ENCODE results near the gene CD22.
"Not testable (repeated sequence)": the region's sequence is repeated elsewhere in the genome, so short reads cannot be mapped to it uniquely, and the experiment has no call there.

Gene CD22

DNA sequence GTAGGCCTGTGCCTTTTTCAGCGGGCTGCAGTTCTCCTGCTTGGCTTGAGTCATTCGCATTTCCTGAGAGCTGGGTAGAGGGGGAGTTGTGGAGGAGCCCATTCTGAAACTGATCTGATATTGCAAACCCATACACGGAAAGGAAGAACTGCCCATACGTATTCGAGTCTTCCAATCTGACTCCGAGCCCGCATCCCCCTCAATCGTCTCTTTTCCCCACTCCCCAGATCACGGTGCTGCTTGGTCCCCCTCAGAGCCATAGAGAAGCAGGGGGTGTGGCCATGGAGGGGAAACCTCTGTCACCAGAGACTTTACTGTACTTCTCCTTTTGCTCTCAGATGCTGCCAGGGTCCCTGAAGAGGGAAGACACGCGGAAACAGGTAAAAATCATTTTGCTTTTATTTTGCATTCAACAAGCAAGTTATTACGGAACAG is at the start of gene CD22:
Gene CD22, plus strand, starts transcription at position 337 of the 435 bp plus-strand sequence. CDS start 2,854 bp downstream, outside the sequence.
- Histone ChIP-seq H3K36me3 (ENCODE audit: control insufficient read depth in 2 of 2, insufficient read depth in 2 of 2, low read length in 2 of 2) (no peaks in the 10 kb centered on the region), H3K4me1 (ENCODE audit: control insufficient read depth, insufficient read depth, low read length) (no peaks in the 10 kb centered on the region), H3K9ac (ENCODE audit: low read length in 2 of 2) (no peak within 1 kb of the TSS), H3K4me3 (ENCODE audit: low read length in 2 of 2) (no peak within 1 kb of the TSS), H3K27me3 (ENCODE audit: control insufficient read depth in 1 of 2, insufficient read depth in 2 of 2, low read length in 2 of 2) (peaks cover 7 to 16% of the 10 kb centered on the region in 2 donors), H3K9me3 (ENCODE audit: control insufficient read depth in 2 of 2, low read length in 2 of 2) (no peaks in the 10 kb centered on the region), H3K27ac (ENCODE audit: low read length) (no peak within 1 kb of the TSS)

DNA sequence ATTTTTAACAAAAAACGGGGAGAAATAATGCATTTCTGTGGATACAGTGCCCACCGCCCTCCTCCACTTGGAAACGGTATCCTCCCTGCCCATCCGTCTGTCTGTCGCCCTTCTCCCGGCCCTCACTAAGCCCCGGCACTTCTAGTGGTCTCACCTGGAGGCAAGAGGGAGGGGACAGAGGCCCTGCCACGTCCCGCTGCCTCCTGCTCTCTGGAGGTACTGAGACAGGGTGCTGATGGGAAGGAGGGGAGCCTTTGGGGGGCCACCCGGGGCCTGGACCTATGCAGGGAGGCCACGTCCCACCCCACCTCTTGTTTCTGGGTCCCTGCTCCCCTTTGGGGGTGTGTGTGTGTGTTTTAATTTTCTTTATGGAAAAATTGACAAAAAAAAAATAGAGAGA is 49.6 kb upstream of the CD22 start:
- Histone ChIP-seq H3K27ac (ENCODE audit: low read length) (no peak overlapping the region), H3K4me1 (ENCODE audit: control insufficient read depth, insufficient read depth, low read length) (no peaks in the 10 kb centered on the region), H3K27me3 (ENCODE audit: control insufficient read depth in 1 of 2, insufficient read depth in 2 of 2, low read length in 2 of 2) (peaks cover 10 to 19% of the 10 kb centered on the region in 2 donors), H3K36me3 (ENCODE audit: control insufficient read depth in 2 of 2, insufficient read depth in 2 of 2, low read length in 2 of 2) (peaks cover 12% of the 10 kb centered on the region in 2 donors), H3K4me3 (ENCODE audit: low read length in 2 of 2) (no peak overlapping the region), H3K9ac (ENCODE audit: low read length in 2 of 2) (no peak overlapping the region), H3K9me3 (ENCODE audit: control insufficient read depth in 2 of 2, low read length in 2 of 2) (no peaks in the 10 kb centered on the region)

DNA sequence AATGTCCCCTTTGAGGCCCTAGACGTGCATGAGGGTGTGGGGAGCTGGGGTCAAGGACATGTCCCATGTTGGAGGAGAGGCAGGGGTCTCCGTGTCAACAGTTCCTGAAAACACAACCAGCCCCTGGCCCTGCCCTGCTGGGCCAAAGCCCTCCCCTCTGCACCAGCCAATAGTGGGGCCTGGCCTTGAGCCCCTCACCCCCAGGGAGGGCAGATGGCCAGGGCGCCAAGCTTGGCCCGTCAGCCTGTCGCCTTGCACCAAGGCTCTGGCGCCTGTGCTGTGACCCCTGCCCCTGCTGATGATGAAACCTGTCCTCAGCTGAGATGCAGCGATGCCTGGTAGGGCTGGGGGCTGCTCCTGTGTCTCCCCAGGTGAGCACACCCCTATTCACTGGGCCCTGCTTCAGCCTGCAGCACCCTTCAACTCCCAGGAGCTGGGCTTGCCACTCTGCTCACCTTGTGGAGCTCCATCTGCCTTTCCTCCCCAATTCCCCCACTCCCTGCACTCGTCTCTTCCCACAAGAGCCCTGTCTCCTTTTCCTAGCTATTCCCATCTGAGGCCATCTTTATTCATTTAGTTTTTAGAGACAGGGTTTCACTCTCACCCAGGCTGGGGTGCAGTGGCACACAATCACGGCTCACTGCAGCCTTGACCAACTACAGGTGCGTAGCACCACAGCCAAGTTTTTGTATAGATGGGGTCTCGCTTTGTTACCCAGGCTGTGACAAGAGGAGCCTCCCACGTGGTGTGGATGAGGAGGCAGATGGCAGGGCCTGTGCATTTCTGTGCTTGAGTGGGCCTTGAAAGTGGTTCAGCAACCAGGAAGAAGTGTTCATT is 48.8 kb upstream of the CD22 start:
- Histone ChIP-seq H3K4me3 (ENCODE audit: low read length in 2 of 2) (no peak overlapping the region), H3K9ac (ENCODE audit: low read length in 2 of 2) (no peak overlapping the region), H3K36me3 (ENCODE audit: control insufficient read depth in 2 of 2, insufficient read depth in 2 of 2, low read length in 2 of 2) (peaks cover 12% of the 10 kb centered on the region in 2 donors), H3K4me1 (ENCODE audit: control insufficient read depth, insufficient read depth, low read length) (no peaks in the 10 kb centered on the region), H3K27me3 (ENCODE audit: control insufficient read depth in 1 of 2, insufficient read depth in 2 of 2, low read length in 2 of 2) (peaks cover 14 to 19% of the 10 kb centered on the region in 2 donors), H3K9me3 (ENCODE audit: control insufficient read depth in 2 of 2, low read length in 2 of 2) (no peaks in the 10 kb centered on the region), H3K27ac (ENCODE audit: low read length) (no peak overlapping the region)

DNA sequence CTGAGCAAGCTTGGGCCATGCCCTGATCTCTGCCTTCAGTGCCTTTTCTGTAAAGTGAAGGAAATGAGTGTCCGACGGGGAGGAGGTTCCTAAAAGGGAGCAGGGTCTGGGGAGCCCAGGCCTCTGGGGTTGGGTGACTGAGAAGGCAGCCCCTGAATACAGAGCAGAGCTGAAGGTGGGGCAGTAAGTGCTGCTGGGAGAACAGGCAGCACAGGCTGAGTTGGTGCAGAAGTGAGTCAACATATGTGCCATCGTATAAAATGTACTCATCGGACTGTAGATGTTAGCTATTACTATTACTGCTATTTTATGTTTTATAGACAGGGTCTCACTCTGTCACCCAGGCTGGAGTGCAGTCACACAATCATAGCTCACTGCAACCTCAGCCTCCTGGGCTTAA is 47.7 kb upstream of the CD22 start:
- Histone ChIP-seq H3K4me1 (ENCODE audit: control insufficient read depth, insufficient read depth, low read length) (no peaks in the 10 kb centered on the region), H3K9ac (ENCODE audit: low read length in 2 of 2) (no peak overlapping the region), H3K27ac (ENCODE audit: low read length) (no peak overlapping the region), H3K27me3 (ENCODE audit: control insufficient read depth in 1 of 2, insufficient read depth in 2 of 2, low read length in 2 of 2) (peaks cover 14 to 19% of the 10 kb centered on the region in 2 donors), H3K4me3 (ENCODE audit: low read length in 2 of 2) (no peak overlapping the region), H3K36me3 (ENCODE audit: control insufficient read depth in 2 of 2, insufficient read depth in 2 of 2, low read length in 2 of 2) (peaks cover 9 to 11% of the 10 kb centered on the region in 2 donors), H3K9me3 (ENCODE audit: control insufficient read depth in 2 of 2, low read length in 2 of 2) (no peaks in the 10 kb centered on the region)

DNA sequence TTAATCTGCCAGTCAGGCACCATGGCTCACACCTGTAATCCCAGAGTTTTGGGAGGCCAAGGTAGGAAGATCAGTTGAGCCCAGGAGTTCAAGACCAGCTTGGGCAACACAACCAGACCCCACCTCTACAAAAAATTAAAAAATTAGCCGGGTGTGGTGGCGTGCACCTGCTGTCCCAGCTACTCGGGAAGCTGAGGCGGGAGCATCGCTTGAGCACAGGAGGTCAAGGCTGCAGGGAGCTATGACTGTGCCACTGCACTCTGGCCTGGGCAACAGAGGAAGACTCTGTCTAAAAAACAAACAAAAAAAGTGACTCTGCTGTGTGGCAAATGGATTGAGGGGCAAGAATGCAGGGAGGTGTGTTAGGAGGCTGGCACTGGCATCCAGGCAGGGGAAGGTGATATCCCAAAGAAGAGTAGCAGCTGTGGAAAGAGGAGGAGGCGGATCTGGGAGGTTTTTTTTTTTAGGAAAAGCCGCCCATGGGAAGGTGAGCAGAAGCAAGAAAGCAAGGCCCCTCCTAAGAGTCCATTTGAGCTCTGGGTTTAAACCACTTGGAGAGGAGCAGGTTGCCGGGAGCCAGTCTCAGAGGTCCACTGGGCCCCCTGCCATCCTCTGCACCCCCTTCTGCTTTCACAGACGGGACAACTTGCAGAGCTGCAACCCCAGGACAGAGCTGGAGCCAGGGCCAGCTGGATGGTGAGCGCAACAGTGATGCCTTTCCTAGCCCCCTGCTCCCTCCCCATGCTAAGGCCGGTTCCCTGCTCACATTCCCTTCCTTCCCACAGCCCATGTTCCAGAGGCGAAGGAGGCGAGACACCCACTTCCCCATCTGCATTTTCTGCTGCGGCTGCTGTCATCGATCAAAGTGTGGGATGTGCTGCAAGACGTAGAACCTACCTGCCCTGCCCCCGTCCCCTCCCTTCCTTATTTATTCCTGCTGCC is 44.6 kb upstream of the CD22 start:
- Histone ChIP-seq H3K9ac (ENCODE audit: low read length in 2 of 2) (no peak overlapping the region), H3K4me3 (ENCODE audit: low read length in 2 of 2) (no peak overlapping the region), H3K36me3 (ENCODE audit: control insufficient read depth in 2 of 2, insufficient read depth in 2 of 2, low read length in 2 of 2) (no peaks in the 10 kb centered on the region), H3K9me3 (ENCODE audit: control insufficient read depth in 2 of 2, low read length in 2 of 2) (no peaks in the 10 kb centered on the region), H3K27me3 (ENCODE audit: control insufficient read depth in 1 of 2, insufficient read depth in 2 of 2, low read length in 2 of 2) (peaks cover 17 to 21% of the 10 kb centered on the region in 2 donors), H3K27ac (ENCODE audit: low read length) (no peak overlapping the region), H3K4me1 (ENCODE audit: control insufficient read depth, insufficient read depth, low read length) (no peaks in the 10 kb centered on the region)

DNA sequence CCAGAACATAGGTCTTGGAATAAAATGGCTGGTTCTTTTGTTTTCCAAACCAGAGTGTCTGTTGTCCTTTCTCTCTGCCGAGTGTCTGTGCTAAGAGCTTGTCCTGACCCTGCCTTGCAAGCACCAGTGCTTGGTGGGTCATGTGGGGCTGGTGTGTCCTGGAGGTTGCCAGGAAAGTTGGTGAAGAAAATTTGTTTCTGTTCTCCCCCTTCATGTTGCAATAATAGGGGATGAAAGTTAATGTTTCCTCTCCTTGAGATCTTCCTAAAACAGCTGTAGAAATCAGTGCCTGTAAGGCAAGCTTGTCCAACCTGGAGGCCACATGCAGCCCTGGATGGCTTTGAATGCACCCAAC is 43.9 kb upstream of the CD22 start:
- Histone ChIP-seq H3K9ac (ENCODE audit: low read length in 2 of 2) (no peak overlapping the region), H3K27ac (ENCODE audit: low read length) (no peak overlapping the region), H3K4me1 (ENCODE audit: control insufficient read depth, insufficient read depth, low read length) (no peaks in the 10 kb centered on the region)

DNA sequence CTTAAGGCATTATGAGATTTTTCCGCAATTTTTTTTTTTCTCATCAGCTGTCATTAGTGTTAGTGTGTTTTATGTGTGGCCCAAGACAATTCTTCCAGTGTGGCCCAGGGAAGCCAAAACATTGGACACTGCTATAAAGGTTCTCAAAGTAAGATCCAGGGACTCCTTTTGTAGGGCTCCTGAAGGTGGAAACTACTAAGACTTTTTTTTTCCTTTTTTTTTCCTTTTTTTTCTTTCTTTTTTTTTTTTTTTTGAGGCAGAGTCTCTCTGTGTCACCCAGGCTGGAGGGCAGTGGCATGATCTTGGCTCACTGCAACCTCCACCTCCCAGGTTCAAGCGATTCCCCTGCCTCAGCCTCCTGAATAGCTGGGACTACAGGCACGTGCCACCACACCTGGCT is 43.5 kb upstream of the CD22 start:
- not testable (repeated sequence) for H3K4me1 ChIP-seq (ENCODE audit: control insufficient read depth, insufficient read depth, low read length); H3K9ac ChIP-seq (ENCODE audit: low read length in 2 of 2); H3K4me3 ChIP-seq (ENCODE audit: low read length in 2 of 2); H3K9me3 ChIP-seq (ENCODE audit: control insufficient read depth in 2 of 2, low read length in 2 of 2); H3K27ac ChIP-seq (ENCODE audit: low read length); H3K36me3 ChIP-seq (ENCODE audit: control insufficient read depth in 2 of 2, insufficient read depth in 2 of 2, low read length in 2 of 2)
- H3K27me3 ChIP-seq (ENCODE audit: control insufficient read depth in 1 of 2, insufficient read depth in 2 of 2, low read length in 2 of 2), result peaks cover 17 to 21% of the 10 kb centered on the region in 2 donors

More for the DNA sequence above, 43.9 kb upstream of the CD22 start:
- no peak overlapping the region for H3K4me3 ChIP-seq (ENCODE audit: low read length in 2 of 2)
- no peaks in the 10 kb centered on the region for H3K36me3 ChIP-seq (ENCODE audit: control insufficient read depth in 2 of 2, insufficient read depth in 2 of 2, low read length in 2 of 2)
- H3K27me3 ChIP-seq (ENCODE audit: control insufficient read depth in 1 of 2, insufficient read depth in 2 of 2, low read length in 2 of 2), result peaks cover 17 to 21% of the 10 kb centered on the region in 2 donors
- H3K9me3 ChIP-seq (ENCODE audit: control insufficient read depth in 2 of 2, low read length in 2 of 2), result no peaks in the 10 kb centered on the region

DNA sequence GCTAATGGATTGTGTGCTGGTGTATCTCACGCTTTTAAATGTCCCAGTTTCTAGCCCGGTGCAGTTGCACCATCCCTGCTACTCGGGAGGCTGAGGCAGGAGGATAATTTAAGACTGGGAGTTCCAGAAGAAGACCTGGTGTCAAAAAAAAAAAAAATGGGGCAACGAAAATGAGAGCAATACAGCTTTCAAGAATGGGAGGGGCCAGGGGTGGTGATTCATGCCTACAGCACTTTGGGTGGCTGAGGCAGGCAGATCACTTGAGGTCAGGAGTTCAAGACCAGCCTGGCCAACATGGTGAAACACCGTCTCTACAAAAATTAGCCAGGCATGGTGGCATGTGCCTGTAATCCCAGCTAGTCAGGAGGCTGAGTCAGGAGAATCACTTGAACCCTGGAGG is 42.9 kb upstream of the CD22 start:
- H3K27me3 ChIP-seq (ENCODE audit: control insufficient read depth in 1 of 2, insufficient read depth in 2 of 2, low read length in 2 of 2), result peaks cover 17 to 21% of the 10 kb centered on the region in 2 donors
- not testable (repeated sequence) for H3K9me3 ChIP-seq (ENCODE audit: control insufficient read depth in 2 of 2, low read length in 2 of 2); H3K27ac ChIP-seq (ENCODE audit: low read length); H3K9ac ChIP-seq (ENCODE audit: low read length in 2 of 2); H3K36me3 ChIP-seq (ENCODE audit: control insufficient read depth in 2 of 2, insufficient read depth in 2 of 2, low read length in 2 of 2); H3K4me3 ChIP-seq (ENCODE audit: low read length in 2 of 2); H3K4me1 ChIP-seq (ENCODE audit: control insufficient read depth, insufficient read depth, low read length)

DNA sequence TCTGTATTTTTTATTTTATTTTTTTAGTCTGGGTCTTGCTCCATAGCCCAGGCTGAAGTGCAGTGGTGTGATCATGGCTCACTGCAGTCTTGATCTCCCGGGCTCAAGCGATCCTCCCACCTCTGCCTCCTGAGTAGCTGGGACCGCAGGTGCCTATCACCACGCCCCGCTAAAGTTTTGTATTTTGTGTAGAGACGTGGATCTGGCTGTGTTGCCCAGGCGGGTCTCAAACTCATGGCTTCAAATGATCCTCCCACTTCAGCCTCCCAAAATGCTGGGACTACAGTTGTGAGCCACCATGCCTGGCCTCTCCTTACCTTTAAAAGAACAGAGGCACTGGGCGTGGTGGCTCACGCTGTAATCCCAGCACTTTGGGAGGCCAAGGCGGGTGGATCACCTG is 41.3 kb upstream of the CD22 start:
- Histone ChIP-seq H3K36me3 (ENCODE audit: control insufficient read depth in 2 of 2, insufficient read depth in 2 of 2, low read length in 2 of 2) (no peaks in the 10 kb centered on the region), H3K4me3 (ENCODE audit: low read length in 2 of 2) (no peak overlapping the region), H3K9me3 (ENCODE audit: control insufficient read depth in 2 of 2, low read length in 2 of 2) (no peaks in the 10 kb centered on the region), H3K4me1 (ENCODE audit: control insufficient read depth, insufficient read depth, low read length) (no peaks in the 10 kb centered on the region), H3K27ac (ENCODE audit: low read length) (no peak overlapping the region), H3K9ac (ENCODE audit: low read length in 2 of 2) (no peak overlapping the region), H3K27me3 (ENCODE audit: control insufficient read depth in 1 of 2, insufficient read depth in 2 of 2, low read length in 2 of 2) (peaks cover 17% of the 10 kb centered on the region in 2 donors)

DNA sequence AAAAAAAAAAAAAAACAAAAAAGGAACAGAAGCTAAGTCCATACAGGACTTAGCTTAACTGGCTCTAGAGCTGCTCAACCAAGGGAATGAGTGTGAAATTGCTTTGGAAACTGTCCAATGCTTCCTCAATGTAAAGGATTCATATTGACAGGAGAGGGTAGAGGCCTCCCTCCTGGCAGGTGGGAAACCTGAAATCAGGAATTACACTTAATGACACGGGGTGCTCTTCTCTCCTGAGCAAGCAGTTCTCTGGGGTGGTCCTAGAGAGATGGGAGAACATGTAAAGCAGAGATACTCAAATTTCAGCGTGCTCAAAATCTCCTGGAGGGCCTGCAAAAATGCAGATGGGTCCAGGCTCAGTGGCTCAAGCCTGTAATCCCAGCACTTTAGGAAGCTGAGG is 40.7 kb upstream of the CD22 start:
- Histone ChIP-seq H3K9me3 (ENCODE audit: control insufficient read depth in 2 of 2, low read length in 2 of 2) (no peaks in the 10 kb centered on the region), H3K9ac (ENCODE audit: low read length in 2 of 2) (no peak overlapping the region), H3K4me3 (ENCODE audit: low read length in 2 of 2) (no peak overlapping the region), H3K27me3 (ENCODE audit: control insufficient read depth in 1 of 2, insufficient read depth in 2 of 2, low read length in 2 of 2) (peaks cover 15 to 17% of the 10 kb centered on the region in 2 donors), H3K36me3 (ENCODE audit: control insufficient read depth in 2 of 2, insufficient read depth in 2 of 2, low read length in 2 of 2) (no peaks in the 10 kb centered on the region), H3K4me1 (ENCODE audit: control insufficient read depth, insufficient read depth, low read length) (no peaks in the 10 kb centered on the region), H3K27ac (ENCODE audit: low read length) (no peak overlapping the region)
